Kidney epithelial cell (primary cell): ENCODE results near the gene YBEY. TPM values are rescaled to one million over a fixed set of nuclear protein-coding genes. Genes with fewer than 3 reads are reported as not detected.

Source experiments
- DNase-seq: peaks from one replicate; pipeline ENCODE4 v3.0.0-alpha.2; 2010; ENCODE audit warnings: low read depth
- H3K27me3 ChIP-seq: 2 replicates; pipeline ENCODE4 v1.6.0; 2011; ENCODE audit warnings: low read length; ENCODE audit not compliant: control insufficient read depth, insufficient read depth
- H3K36me3 ChIP-seq: 2 replicates; pipeline ENCODE4 v1.5.1; 2011; ENCODE audit warnings: low read length; ENCODE audit not compliant: control insufficient read depth, insufficient read depth
- H3K4me3 ChIP-seq: 2 replicates; pipeline ENCODE4 v1.5.1; 2011; ENCODE audit warnings: low read depth, mild to moderate bottlenecking, control low read depth, low read length
- total RNA-seq: library from RNA; depleted of rRNA; stranded (reverse); fragments of >200 nt; gene quantifications from 2 replicates; pipeline ENCODE4 v1.2.3, GENCODE V29; 2015
- TF ChIP-seq, protein P1 (sequence below): IDR thresholded peaks from 2 replicates; pipeline ENCODE4 v1.5.1; 2011; ENCODE audit warnings: mild to moderate bottlenecking, moderate library complexity, low read length, control low read depth, inconsistent platforms; ENCODE audit not compliant: insufficient read depth, poor library complexity, severe bottlenecking

Gene YBEY
- total RNA-seq, 1 donor from 2014 or later, result 23.7 TPM

GRCh38 chr21:46248827-46249226, 37.3 kb upstream of the YBEY start:
- Histone ChIP-seq H3K4me3 (no peak overlapping the region), H3K27me3 (no peaks in the 10 kb centered on the region), H3K36me3 (peaks cover 5% of the 10 kb centered on the region)
- TF ChIP-seq, protein P1, sequence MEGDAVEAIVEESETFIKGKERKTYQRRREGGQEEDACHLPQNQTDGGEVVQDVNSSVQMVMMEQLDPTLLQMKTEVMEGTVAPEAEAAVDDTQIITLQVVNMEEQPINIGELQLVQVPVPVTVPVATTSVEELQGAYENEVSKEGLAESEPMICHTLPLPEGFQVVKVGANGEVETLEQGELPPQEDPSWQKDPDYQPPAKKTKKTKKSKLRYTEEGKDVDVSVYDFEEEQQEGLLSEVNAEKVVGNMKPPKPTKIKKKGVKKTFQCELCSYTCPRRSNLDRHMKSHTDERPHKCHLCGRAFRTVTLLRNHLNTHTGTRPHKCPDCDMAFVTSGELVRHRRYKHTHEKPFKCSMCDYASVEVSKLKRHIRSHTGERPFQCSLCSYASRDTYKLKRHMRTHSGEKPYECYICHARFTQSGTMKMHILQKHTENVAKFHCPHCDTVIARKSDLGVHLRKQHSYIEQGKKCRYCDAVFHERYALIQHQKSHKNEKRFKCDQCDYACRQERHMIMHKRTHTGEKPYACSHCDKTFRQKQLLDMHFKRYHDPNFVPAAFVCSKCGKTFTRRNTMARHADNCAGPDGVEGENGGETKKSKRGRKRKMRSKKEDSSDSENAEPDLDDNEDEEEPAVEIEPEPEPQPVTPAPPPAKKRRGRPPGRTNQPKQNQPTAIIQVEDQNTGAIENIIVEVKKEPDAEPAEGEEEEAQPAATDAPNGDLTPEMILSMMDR, result no peak
- DNase-seq, result no peak

DNA sequence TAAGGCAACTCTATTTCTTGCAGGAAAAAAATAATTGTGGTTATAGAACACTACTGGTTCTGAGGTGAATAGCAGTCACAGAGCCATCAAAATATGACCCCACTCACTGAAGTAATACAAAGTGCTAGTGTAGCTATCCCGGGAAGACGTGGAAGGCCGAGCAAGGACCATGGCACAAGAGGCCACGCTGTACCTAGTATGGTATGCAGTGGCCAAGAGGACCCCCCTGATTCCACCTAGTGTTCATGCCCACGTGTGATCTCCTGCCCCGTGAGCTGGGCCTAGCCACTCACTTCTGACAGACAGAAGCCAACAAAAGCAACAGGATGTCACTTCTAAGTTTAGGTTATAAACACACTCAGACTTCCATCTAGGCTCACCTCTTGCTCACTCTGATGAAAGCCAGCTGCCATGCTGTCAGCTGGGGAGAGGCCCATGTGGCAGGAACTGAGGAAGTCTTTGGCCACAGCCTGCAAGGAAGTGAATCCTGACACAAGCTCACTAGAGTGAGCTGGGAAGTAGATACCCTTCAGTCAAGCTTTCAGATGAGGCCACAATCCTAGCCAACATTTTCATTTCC, 35.9 kb upstream of the YBEY start:
- Histone ChIP-seq H3K4me3 (no peak overlapping the region), H3K27me3 (no peaks in the 10 kb centered on the region), H3K36me3 (peaks cover 5% of the 10 kb centered on the region)
- DNase-seq, result no peak
- TF ChIP-seq, protein P1, result no peak

DNA sequence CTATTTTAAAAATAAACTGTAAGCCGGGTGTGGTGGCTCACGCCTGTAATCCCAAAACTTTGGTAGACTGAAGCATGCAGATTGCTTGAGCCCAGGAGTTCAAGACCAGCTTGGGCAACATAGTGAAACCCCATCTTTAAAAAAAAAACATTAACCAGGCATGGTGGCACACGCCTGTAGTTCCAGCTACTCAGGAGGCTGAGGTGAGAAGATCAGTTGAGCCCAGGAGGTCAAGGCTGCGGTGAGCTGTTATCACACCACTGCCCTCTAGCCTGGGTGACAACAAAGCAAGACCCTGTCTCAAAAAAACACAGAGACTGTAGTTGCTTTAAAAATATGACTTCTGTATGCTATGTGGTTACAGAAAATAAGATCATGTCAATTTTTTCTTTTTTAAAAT, 33.3 kb upstream of the YBEY start:
- Histone ChIP-seq H3K4me3 (no peak overlapping the region), H3K27me3 (no peaks in the 10 kb centered on the region), H3K36me3 (peaks cover 13% of the 10 kb centered on the region)
- TF ChIP-seq, protein P1, result no peak
- DNase-seq, result no peak

DNA sequence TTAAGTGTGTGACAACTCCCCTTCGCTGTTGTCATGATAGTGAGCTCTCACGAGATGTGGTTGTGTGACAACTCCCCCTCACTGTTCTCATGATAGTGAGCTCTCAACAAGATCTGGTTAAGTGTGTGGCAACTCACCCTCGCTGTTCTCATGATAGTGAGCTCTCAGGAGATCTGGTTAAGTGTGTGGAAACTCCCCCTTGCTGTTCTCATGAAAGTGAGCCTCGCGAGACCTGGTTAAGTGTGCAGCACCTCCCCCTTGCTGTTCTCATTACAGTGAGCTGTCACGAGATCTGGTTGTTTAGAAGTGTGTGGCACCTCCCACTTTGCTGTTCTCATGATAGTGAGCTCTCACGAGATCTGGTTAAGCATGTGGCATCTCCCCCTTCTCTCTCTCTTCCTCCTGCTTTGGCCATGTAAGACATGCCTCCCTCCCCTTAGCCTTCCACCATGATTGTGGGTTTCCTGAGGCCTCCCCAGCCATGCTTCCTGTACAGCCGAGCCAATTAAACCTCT, 32.5 kb upstream of the YBEY start:
- Histone ChIP-seq H3K4me3 (no peak overlapping the region), H3K27me3 (no peaks in the 10 kb centered on the region), H3K36me3 (peaks cover 12% of the 10 kb centered on the region)
- DNase-seq, result no peak
- TF ChIP-seq, protein P1, result no peak

GRCh38 chr21:46254208-46254975, 31.8 kb upstream of the YBEY start:
- DNase-seq, result no peak
- Histone ChIP-seq H3K4me3 (no peak overlapping the region), H3K36me3 (peaks cover 12% of the 10 kb centered on the region), H3K27me3 (no peaks in the 10 kb centered on the region)
- TF ChIP-seq, protein P1, result no peak

DNA sequence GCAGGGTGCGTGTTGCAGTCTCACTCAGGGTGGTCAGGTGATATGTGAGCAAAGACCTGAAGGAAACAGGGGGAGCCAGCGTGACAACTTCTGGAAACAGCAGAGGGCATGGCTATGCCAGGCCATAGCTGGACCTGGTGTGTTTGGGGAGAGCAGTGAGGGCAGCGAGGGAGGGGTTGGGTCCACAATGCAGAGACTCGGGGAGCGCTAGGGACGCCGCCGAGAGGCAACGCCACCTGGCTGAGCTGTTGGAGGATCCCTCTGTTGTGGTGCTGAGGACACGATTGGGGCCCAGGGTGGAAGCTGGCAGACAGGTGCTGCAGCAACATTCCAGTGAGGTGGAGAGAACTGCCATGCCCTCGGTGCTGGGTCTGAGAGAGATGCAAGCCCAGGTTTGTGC, 31.0 kb upstream of the YBEY start:
- Histone ChIP-seq H3K27me3 (no peaks in the 10 kb centered on the region), H3K36me3 (peaks cover 12% of the 10 kb centered on the region), H3K4me3 (no peak overlapping the region)
- TF ChIP-seq, protein P1, result no peak
- no peak for DNase-seq
